Measurements from ENCODE around the gene DNAI2.

The DNAI2 gene

DNA sequence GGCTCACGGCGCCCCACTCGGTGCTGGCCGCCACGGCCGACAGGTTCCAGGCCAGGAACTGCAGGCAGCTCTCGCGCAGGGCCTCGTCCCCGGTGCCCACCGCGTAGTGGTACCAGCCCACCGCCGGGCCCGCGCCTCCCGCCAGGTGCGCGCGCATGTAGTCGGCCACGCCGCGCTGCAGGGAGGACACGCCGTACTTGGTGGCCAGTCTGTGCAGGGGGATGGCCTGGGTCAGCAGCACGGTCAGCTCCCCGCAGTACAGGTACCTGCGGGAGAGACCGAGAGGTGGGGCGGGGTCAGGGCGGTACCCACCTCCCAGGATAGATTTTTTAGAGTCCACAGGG lies 83.4 kb downstream of the DNAI2 start:
- no peaks in the 10 kb centered on the region for H3K9me3 ChIP-seq
- TF ChIP-seq, protein P1, sequence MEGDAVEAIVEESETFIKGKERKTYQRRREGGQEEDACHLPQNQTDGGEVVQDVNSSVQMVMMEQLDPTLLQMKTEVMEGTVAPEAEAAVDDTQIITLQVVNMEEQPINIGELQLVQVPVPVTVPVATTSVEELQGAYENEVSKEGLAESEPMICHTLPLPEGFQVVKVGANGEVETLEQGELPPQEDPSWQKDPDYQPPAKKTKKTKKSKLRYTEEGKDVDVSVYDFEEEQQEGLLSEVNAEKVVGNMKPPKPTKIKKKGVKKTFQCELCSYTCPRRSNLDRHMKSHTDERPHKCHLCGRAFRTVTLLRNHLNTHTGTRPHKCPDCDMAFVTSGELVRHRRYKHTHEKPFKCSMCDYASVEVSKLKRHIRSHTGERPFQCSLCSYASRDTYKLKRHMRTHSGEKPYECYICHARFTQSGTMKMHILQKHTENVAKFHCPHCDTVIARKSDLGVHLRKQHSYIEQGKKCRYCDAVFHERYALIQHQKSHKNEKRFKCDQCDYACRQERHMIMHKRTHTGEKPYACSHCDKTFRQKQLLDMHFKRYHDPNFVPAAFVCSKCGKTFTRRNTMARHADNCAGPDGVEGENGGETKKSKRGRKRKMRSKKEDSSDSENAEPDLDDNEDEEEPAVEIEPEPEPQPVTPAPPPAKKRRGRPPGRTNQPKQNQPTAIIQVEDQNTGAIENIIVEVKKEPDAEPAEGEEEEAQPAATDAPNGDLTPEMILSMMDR (IDR thresholded peaks at IDR 0.05): no peak
- peaks cover 100% of the 10 kb centered on the region for H3K27me3 ChIP-seq
- H3K4me3 ChIP-seq (ENCODE audit: low read depth in 1 of 2, low read length in 1 of 2): no peak overlapping the region
- H3K4me1 ChIP-seq (ENCODE audit: control insufficient read depth in 1 of 2, insufficient read depth in 1 of 2, low read depth in 1 of 2, low read length in 1 of 2): no peaks in the 10 kb centered on the region
- no peaks in the 10 kb centered on the region for H3K36me3 ChIP-seq
- H3K27ac ChIP-seq: no peak overlapping the region

DNA sequence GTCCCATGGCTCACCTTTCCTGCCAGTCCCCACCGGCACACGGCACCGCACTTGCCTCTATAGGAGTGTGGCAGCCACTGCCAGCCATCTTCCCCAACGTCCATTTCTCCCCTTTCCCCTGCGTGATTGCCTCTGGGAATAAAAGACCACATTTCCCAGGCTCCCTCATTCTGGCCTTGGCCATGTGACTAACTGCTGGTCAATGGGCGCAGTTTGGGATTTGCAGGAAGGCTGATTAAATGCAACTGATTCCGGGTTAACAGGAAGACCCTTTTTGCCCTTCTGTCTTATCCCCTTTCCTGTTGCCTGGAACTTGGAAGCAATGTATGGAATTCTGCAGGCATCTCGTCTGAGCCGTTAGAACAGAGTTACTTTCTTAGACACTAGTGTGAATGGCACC lies 84.7 kb downstream of the DNAI2 start:
- H3K27me3 ChIP-seq: peaks cover 100% of the 10 kb centered on the region
- no peak overlapping the region for H3K27ac ChIP-seq
- H3K36me3 ChIP-seq: no peaks in the 10 kb centered on the region
- H3K4me1 ChIP-seq (ENCODE audit: control insufficient read depth in 1 of 2, insufficient read depth in 1 of 2, low read depth in 1 of 2, low read length in 1 of 2): no peaks in the 10 kb centered on the region
- TF ChIP-seq, protein P1 (IDR thresholded peaks at IDR 0.05): no peak
- H3K9me3 ChIP-seq: no peaks in the 10 kb centered on the region
- no peak overlapping the region for H3K4me3 ChIP-seq (ENCODE audit: low read depth in 1 of 2, low read length in 1 of 2)

DNA sequence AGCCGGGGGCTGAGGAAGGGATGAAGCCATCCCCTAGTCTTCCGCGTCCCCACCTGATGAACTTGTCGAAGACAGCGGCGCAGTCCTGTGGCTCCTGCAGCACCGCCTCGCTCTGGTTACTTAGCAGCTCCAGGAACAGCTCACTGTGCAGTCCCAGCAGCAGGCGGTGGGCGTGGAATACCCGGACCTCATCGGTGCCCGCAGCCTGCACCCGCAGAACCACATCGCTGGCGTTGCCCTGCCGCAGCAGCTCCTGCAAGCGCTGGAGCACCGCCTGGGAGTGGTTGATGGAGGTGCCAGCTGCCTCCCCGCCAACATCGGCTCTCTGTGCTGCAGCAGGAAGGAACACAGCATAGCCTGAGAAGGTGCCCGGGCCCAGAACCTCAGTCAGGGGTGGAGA lies 85.9 kb downstream of the DNAI2 start:
- Histone ChIP-seq H3K4me3 (ENCODE audit: low read depth in 1 of 2, low read length in 1 of 2) (no peak overlapping the region), H3K4me1 (ENCODE audit: control insufficient read depth in 1 of 2, insufficient read depth in 1 of 2, low read depth in 1 of 2, low read length in 1 of 2) (no peaks in the 10 kb centered on the region), H3K9me3 (no peaks in the 10 kb centered on the region), H3K27ac (no peak overlapping the region), H3K27me3 (peaks cover 90% of the 10 kb centered on the region), H3K36me3 (no peaks in the 10 kb centered on the region)
- TF ChIP-seq, protein P1 (IDR thresholded peaks at IDR 0.05): no peak

DNA sequence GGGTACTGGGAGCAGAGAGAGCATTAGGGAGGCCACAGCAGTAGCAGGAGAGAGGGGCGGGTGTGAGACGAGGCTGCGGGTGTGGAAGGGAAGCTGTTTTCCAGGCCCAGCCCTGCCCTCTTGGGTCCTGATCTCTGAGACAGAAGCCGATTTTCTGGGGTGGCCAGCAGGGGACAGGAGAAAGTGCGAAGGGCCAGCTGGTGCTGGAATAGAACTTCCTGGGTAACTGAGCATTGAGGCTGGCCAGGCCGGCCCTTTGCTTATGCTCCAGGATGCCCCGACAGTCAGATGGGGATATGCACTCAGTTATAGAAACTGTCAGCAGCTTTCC lies 86.8 kb downstream of the DNAI2 start:
- peaks cover 87% of the 10 kb centered on the region for H3K27me3 ChIP-seq
- no peak overlapping the region for H3K27ac ChIP-seq
- H3K4me1 ChIP-seq (ENCODE audit: control insufficient read depth in 1 of 2, insufficient read depth in 1 of 2, low read depth in 1 of 2, low read length in 1 of 2): no peaks in the 10 kb centered on the region
- TF ChIP-seq, protein P1 (IDR thresholded peaks at IDR 0.05): no peak
- no peak overlapping the region for H3K4me3 ChIP-seq (ENCODE audit: low read depth in 1 of 2, low read length in 1 of 2)
- no peaks in the 10 kb centered on the region for H3K9me3 ChIP-seq
- H3K36me3 ChIP-seq: no peaks in the 10 kb centered on the region

DNA sequence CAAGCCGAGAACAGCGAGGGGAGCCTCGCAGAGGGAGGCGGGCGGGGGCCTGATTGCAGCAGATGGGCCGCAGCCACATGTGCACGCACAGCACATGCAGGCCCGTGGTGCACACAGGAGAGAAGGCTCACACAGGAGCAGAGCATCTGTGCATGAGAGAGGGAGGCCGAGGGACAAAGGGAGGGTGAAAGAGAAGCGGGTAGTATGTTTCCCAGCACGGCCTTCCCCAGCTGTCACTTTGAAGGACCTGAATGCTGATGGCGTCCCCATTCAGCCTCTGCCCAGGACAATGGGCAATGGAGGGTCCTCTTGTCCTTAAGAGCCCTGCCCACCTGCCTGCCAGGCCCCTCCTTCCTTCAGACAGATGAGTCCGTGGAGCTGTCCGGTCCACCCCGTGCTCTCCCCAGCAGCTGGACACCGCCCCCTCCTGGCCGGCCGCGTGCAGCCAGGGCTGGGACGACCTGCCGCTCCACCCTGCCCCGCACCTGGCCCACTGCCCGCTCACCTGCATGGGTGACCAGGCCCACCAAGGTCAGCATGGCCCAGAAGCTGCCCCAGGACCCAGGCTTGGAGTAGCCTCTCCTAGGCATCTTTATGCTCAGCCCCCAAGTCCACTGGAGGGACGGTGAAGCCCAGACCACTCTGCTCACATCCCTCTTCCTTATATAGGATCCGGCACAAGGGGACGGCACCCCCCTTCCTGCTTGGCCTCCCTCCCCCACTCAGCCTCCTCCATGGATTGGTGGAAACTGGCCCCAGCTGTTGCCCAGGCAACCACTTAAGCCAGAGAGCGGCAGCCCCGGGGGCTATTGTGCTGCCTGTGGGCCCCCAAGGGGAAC lies 87.4 kb downstream of the DNAI2 start, which contains the start of gene BTBD17:
Gene BTBD17 (minus strand): TSS at position 639 of the 839 bp plus-strand sequence. CDS start 49 bp downstream, at position 590.
- Histone ChIP-seq H3K4me3 (ENCODE audit: low read depth in 1 of 2, low read length in 1 of 2) (no peak within 1 kb of the TSS), H3K27ac (no peak within 1 kb of the TSS), H3K4me1 (ENCODE audit: control insufficient read depth in 1 of 2, insufficient read depth in 1 of 2, low read depth in 1 of 2, low read length in 1 of 2) (no peaks in the 10 kb centered on the region), H3K27me3 (peaks cover 85% of the 10 kb centered on the region), H3K9me3 (no peaks in the 10 kb centered on the region), H3K36me3 (no peaks in the 10 kb centered on the region)
- TF ChIP-seq, protein P1 (IDR thresholded peaks at IDR 0.05): no peak

Data from neutrophil (primary cell).